ENCODE results near the gene MEAF6. TPM values are rescaled to one million over a fixed set of nuclear protein-coding genes. Genes with fewer than 3 reads are reported as not detected.
A peak's percentile ranks its signal among the peaks of the same experiment; 100 is the strongest.
"Not testable (repeated sequence)": the region's sequence is repeated elsewhere in the genome, so short reads cannot be mapped to it uniquely, and the experiment has no call there.

Gene MEAF6
- total RNA-seq, 1 donor from 2014 or later = 127 TPM

DNA sequence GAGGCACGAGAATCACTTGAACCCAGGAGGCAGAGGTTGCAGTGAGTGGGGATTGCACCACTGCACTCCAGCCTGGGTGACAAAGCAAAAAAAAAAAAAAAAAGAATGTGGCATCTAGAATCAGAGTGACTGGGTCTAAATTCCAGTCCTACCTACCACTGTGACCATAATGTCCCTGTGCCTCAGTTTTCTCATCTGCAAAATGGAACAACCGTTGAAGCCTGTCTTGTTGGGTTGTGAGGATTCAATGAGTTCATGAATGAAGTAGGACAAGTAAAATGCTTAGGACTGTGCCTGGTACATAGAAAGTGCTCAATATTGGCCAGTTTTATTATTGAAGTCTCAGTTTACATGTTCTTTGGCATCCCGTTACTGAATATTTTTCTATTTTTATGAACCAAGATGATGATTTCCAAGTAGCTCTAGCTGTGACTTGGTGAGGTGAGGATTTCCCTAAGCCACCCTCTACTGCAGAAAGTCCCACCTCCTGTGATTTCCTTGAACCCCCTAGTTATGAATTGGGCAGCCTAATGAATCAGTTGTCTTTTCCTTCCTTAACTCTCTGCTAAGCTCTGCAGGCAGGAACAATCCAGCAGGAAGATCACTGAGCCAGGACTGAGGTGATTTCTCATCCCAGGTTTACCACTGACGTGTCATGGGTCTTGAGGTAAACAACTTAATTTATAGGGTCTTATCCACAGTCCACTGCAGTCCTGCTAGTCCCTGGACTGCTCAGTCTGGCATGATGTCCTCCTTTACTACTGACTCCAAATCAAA, 18.9 kb upstream of the MEAF6 start:
- H3F3A ChIP-seq (ENCODE audit: low read depth) = no peaks in the 10 kb centered on the region
- H3K36me3 Mint-ChIP-seq = peaks cover 14% of the 10 kb centered on the region
- no peaks in the 10 kb centered on the region for H3K4me1 Mint-ChIP-seq
- no peak overlapping the region for H3K4me3 Mint-ChIP-seq
- TF ChIP-seq EZH2phosphoT487 (IDR thresholded peaks at IDR 0.05) (no peak), EZH2 (IDR thresholded peaks at IDR 0.05) (no peak)
- TF ChIP-seq, protein P1, sequence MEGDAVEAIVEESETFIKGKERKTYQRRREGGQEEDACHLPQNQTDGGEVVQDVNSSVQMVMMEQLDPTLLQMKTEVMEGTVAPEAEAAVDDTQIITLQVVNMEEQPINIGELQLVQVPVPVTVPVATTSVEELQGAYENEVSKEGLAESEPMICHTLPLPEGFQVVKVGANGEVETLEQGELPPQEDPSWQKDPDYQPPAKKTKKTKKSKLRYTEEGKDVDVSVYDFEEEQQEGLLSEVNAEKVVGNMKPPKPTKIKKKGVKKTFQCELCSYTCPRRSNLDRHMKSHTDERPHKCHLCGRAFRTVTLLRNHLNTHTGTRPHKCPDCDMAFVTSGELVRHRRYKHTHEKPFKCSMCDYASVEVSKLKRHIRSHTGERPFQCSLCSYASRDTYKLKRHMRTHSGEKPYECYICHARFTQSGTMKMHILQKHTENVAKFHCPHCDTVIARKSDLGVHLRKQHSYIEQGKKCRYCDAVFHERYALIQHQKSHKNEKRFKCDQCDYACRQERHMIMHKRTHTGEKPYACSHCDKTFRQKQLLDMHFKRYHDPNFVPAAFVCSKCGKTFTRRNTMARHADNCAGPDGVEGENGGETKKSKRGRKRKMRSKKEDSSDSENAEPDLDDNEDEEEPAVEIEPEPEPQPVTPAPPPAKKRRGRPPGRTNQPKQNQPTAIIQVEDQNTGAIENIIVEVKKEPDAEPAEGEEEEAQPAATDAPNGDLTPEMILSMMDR (IDR thresholded peaks at IDR 0.05) = no peak
- no peak overlapping the region for H3K4me3 ChIP-seq
- no peak for DNase-seq (ENCODE audit: low spot score)
- no peaks in the 10 kb centered on the region for H3K9me3 Mint-ChIP-seq
- H4K20me1 ChIP-seq (ENCODE audit: low read depth) = no peaks in the 10 kb centered on the region
- H3K27ac Mint-ChIP-seq = no peak overlapping the region
- no peak overlapping the region for H3K27ac ChIP-seq
- peaks cover 6% of the 10 kb centered on the region for H3K27me3 Mint-ChIP-seq (ENCODE audit: insufficient read depth, low read depth)
- no peaks in the 10 kb centered on the region for H3K36me3 ChIP-seq
- no peaks in the 10 kb centered on the region for H3K9me3 ChIP-seq (ENCODE audit: low read depth)
- H3K9ac ChIP-seq = no peak overlapping the region
- H3K27me3 ChIP-seq = no peaks in the 10 kb centered on the region
- H3K4me1 ChIP-seq = no peaks in the 10 kb centered on the region
- no peak overlapping the region for H2AFZ ChIP-seq (replicated peaks)
- H3K4me2 ChIP-seq = no peak overlapping the region
- H3K79me2 ChIP-seq (ENCODE audit: low read depth) = no peaks in the 10 kb centered on the region

DNA sequence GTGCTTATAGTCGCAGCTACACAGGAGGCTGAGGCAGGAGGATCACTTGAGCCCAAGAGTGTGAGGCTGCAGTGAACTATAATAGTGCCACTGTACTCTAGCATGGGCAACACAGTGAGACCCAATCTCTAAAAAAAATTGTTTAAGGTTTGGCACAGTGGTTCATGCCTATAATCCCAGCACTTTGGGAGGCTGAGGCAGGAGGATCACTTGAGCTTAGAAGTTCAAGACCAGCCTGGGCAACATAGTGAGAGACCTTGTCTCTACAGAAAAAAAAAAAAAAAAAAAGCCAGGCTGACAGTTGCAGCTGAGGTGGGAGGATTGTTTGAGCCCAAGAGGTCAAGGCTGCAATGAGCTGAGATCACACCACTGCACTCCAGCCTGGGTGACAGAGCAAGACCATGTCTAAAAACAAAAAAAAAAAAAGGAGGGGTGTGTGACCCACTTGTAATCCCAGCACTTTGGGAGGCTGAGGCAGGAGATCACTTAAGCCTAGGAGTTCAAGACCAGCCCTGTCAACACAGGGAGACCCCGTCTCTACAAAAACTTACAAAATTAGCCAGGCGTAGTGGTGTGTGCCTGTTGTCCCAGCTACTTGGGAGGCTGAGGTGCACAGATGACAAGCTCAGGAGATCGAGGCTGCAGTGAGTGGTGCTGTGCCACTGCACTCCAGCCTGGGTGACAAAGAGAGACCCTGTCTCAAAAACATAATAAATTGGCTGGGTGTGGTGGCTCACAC, 18.0 kb upstream of the MEAF6 start:
- H3K4me1 Mint-ChIP-seq; H3K4me3 ChIP-seq; H3K9me3 ChIP-seq (ENCODE audit: low read depth); H3K27ac Mint-ChIP-seq; H3K36me3 ChIP-seq; H3K4me1 ChIP-seq; H4K20me1 ChIP-seq (ENCODE audit: low read depth); H3K79me2 ChIP-seq (ENCODE audit: low read depth); DNase-seq (ENCODE audit: low spot score); H3K9ac ChIP-seq; H3K27ac ChIP-seq; H3K27me3 ChIP-seq; H3K36me3 Mint-ChIP-seq; H3K9me3 Mint-ChIP-seq; H3K27me3 Mint-ChIP-seq (ENCODE audit: insufficient read depth, low read depth); H2AFZ ChIP-seq (replicated peaks); H3K4me3 Mint-ChIP-seq; H3K4me2 ChIP-seq; H3F3A ChIP-seq (ENCODE audit: low read depth): not testable (repeated sequence)

DNA sequence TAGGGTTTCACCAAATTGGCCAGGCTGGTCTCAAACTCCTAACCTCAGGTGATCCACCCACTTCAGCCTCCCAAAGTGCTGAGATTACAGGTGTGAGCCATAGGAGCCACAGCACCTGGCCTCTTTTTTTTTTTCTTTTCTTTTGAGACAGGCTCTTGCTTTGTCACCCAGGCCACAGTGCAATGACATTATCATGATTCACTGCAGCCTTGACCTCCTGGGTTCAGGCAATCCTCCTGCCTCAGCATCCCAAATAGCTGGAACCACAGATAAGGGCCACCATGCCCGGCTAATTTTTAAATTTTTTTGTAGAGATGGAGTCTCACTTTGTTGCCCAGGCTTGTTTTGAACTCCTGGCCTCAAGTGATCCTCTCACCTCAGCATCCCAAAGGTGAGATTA, 15.3 kb upstream of the MEAF6 start:
- not testable (repeated sequence) for H3K27ac Mint-ChIP-seq; H4K20me1 ChIP-seq (ENCODE audit: low read depth); H3K9ac ChIP-seq; H3K27ac ChIP-seq; H3K9me3 Mint-ChIP-seq; H3K27me3 Mint-ChIP-seq (ENCODE audit: insufficient read depth, low read depth); H3K4me1 Mint-ChIP-seq; H3K9me3 ChIP-seq (ENCODE audit: low read depth); H3K79me2 ChIP-seq (ENCODE audit: low read depth); DNase-seq (ENCODE audit: low spot score); H3K4me1 ChIP-seq; H3K4me2 ChIP-seq; H2AFZ ChIP-seq (replicated peaks); H3K27me3 ChIP-seq; H3F3A ChIP-seq (ENCODE audit: low read depth); H3K36me3 ChIP-seq; H3K4me3 Mint-ChIP-seq; H3K36me3 Mint-ChIP-seq; H3K4me3 ChIP-seq

DNA sequence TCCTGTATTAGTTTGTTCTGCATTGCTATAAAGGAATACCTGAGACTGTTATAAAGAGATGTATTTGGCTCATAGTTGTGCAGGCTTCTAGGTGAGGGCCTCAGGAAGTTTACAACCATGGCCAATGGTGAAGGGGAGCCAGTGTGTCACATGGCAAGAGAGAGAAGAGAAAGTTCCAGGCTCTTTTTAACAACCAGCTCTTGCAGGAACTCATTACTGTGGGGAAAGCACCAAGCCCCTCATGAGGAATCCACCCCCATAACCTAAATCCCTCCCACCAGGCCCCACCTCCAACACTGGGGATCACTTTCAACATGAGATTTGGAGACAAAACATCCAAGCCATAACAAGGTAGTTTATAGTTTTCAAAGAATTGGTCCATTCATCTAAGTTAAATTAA, 5.0 kb upstream of the MEAF6 start:
- DNase-seq (ENCODE audit: low spot score) = no peak
- no peaks in the 10 kb centered on the region for H3K79me2 ChIP-seq (ENCODE audit: low read depth)

DNA sequence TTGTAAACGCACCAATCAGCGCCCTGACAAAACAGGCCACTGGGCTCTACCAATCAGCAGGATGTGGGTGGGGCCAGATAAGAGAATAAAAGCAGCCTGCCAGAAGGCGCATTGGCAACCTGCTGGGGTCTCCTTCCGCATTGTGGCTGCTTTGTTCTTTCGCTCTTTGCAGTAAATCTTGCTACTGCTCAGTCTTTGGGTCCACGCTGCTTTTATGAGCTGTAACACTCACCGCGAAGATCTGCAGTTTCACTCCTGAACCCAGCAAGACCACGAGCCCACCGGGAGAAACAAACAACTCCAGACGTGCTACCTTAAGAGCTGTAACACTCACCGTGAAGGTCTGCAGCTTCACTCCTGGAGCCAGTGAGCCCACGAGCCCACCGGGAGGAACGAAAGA, 4.4 kb upstream of the MEAF6 start:
- not testable (repeated sequence) for H3K9me3 ChIP-seq (ENCODE audit: low read depth); H3K27ac ChIP-seq; H4K20me1 ChIP-seq (ENCODE audit: low read depth); H3K9ac ChIP-seq; H3K4me1 ChIP-seq; H3K4me2 ChIP-seq; H3K9me3 Mint-ChIP-seq; H3K27me3 Mint-ChIP-seq (ENCODE audit: insufficient read depth, low read depth); H3K79me2 ChIP-seq (ENCODE audit: low read depth); H3K36me3 ChIP-seq; H3K4me3 ChIP-seq; H3K36me3 Mint-ChIP-seq
- peak overlapping the region; percentile 30 for H3K4me3 Mint-ChIP-seq
- Histone ChIP-seq H2AFZ (replicated peaks) (peak overlapping the region; percentile 42), H3F3A (ENCODE audit: low read depth) (peaks cover 20% of the 10 kb centered on the region), H3K27me3 (peaks cover 15% of the 10 kb centered on the region)
- peak; percentile 19 for DNase-seq (ENCODE audit: low spot score)
- peak overlapping the region; percentile 98 for H3K27ac Mint-ChIP-seq
- peaks cover 21% of the 10 kb centered on the region for H3K4me1 Mint-ChIP-seq

More for the DNA sequence above, 5.0 kb upstream of the MEAF6 start:
- H3K4me1 Mint-ChIP-seq = peaks cover 21% of the 10 kb centered on the region
- H3K27me3 ChIP-seq = peaks cover 15% of the 10 kb centered on the region
- H3K36me3 Mint-ChIP-seq = no peaks in the 10 kb centered on the region
- H3K4me3 Mint-ChIP-seq = no peak overlapping the region
- H3K27ac ChIP-seq = no peak overlapping the region
- no peak overlapping the region for H3K4me2 ChIP-seq
- H3F3A ChIP-seq (ENCODE audit: low read depth) = peaks cover 14% of the 10 kb centered on the region
- no peak overlapping the region for H2AFZ ChIP-seq (replicated peaks)
- peaks cover 6% of the 10 kb centered on the region for H3K4me1 ChIP-seq
- peaks cover 4% of the 10 kb centered on the region for H3K9me3 Mint-ChIP-seq
- peaks cover 6% of the 10 kb centered on the region for H3K27me3 Mint-ChIP-seq (ENCODE audit: insufficient read depth, low read depth)
- no peak overlapping the region for H3K9ac ChIP-seq
- no peaks in the 10 kb centered on the region for H4K20me1 ChIP-seq (ENCODE audit: low read depth)
- H3K4me3 ChIP-seq = no peak overlapping the region
- TF ChIP-seq EZH2 (IDR thresholded peaks at IDR 0.05) (no peak), EZH2phosphoT487 (IDR thresholded peaks at IDR 0.05) (no peak)
- TF ChIP-seq, protein P1 (IDR thresholded peaks at IDR 0.05) = no peak
- no peaks in the 10 kb centered on the region for H3K36me3 ChIP-seq
- H3K9me3 ChIP-seq (ENCODE audit: low read depth) = no peaks in the 10 kb centered on the region
- peak overlapping the region; percentile 98 for H3K27ac Mint-ChIP-seq

DNA sequence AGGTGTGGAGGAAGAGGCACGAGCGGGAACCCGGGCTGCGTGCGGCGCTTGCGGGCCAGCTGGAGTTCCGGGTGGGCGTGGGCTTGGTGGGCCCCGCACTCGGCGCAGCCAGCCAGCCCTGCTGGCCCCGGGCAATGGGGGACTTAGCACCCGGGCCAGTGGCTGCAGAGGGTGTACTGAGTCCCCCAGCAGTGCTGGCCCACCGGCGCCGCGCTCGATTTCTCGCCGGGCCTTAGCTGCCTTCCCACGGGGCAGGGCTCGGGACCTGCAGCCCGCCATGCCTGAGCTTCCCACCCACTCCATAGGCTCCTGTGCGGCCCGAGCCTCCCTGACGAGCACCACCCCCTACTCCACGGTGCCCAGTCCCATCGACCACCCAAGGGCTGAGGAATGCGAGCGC, 3.7 kb upstream of the MEAF6 start:
- not testable (repeated sequence) for H3K79me2 ChIP-seq (ENCODE audit: low read depth); H3K9me3 ChIP-seq (ENCODE audit: low read depth); H3K36me3 ChIP-seq; H3K27ac Mint-ChIP-seq; H3K4me3 ChIP-seq; H2AFZ ChIP-seq (replicated peaks); H3K4me2 ChIP-seq; H3K27me3 Mint-ChIP-seq (ENCODE audit: insufficient read depth, low read depth); H3K36me3 Mint-ChIP-seq; DNase-seq (ENCODE audit: low spot score); H3K4me3 Mint-ChIP-seq; H3K9me3 Mint-ChIP-seq; H3K9ac ChIP-seq; H3K27ac ChIP-seq; H3K4me1 ChIP-seq; H4K20me1 ChIP-seq (ENCODE audit: low read depth)
- H3F3A ChIP-seq (ENCODE audit: low read depth) = peaks cover 23% of the 10 kb centered on the region
- peaks cover 26% of the 10 kb centered on the region for H3K4me1 Mint-ChIP-seq
- peaks cover 15% of the 10 kb centered on the region for H3K27me3 ChIP-seq
